RWPE1 (cell line): ENCODE data around the gene PSME2.

Source experiments
- CTCF ChIA-PET: fragments of 350-600 bp; sonication (Branson Sonifier 250); formaldehyde crosslinking; extraction: SDS; loops from one replicate; lab custom pipeline; 2021; lab: Yijun Ruan, JAX
- POLR2A ChIA-PET: fragments of 400-600 bp; formaldehyde crosslinking; extraction: SDS; loops from one replicate; lab custom pipeline; 2020; ENCODE audit warnings: antibody characterized with exemption; ENCODE audit not compliant: low non-redundant PET; lab: Yijun Ruan, JAX
- DNase-seq: peaks from one replicate; pipeline ENCODE4 v3.0.0; 2012; ENCODE audit warnings: low spot score
- H3K27ac ChIP-seq: fragments of 450-650 bp; 2 replicates; pipeline ENCODE4 v1.5.1; 2017
- CTCF ChIP-seq: fragments of 450-650 bp; conservative IDR thresholded peaks from 2 replicates; pipeline ENCODE4 v1.5.1; 2017; ENCODE audit warnings: low read depth, mild to moderate bottlenecking

The PSME2 gene

DNA sequence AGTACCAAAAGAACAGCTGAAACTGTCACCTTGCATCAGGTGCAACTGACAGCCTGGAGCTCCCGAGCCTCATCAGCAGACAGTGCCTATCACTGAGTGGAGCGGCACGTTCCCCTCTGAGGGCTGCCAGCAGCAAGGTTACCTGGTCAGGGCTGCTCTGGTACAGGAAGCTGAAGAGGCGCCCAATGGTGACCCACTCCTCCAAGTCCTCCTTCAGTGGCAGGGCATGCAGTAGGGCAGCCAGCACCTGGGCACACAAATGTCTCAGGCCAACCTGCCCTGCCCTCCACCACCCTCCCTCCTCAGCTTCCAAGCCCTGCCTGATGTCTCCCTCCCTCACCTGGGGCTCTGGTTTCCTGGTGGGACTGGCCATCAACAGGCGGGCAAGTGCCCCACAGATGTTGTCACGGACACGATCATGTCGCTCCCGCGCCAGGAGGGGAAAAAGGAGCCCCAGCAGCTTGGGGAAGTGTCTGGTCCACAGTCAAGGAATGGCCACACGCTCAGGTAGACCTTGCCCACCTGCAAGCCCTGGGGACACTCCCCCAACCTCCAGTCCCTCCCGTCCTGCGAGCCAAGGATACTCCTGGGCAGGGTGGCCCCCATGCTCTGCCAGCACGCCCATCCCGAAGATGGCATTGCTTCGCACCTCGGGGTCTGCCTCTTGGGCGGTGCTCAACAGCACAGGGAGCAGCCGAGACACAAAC lies 35.1 kb upstream of the PSME2 start:
- peak overlapping the region; percentile 9; the same call in 1 of the 2 replicates for H3K27ac ChIP-seq
- ChIA-PET POLR2A (no interaction called here), CTCF (interaction anchor here (0.7 to 1.1 kb wide), 3 partner anchors 20 to 124 kb away, joined by 3 to 5 read pairs (median 3); partner anchors contain the start of gene IRF9)
- no peak for DNase-seq
- TF ChIP-seq CTCF = no peak

DNA sequence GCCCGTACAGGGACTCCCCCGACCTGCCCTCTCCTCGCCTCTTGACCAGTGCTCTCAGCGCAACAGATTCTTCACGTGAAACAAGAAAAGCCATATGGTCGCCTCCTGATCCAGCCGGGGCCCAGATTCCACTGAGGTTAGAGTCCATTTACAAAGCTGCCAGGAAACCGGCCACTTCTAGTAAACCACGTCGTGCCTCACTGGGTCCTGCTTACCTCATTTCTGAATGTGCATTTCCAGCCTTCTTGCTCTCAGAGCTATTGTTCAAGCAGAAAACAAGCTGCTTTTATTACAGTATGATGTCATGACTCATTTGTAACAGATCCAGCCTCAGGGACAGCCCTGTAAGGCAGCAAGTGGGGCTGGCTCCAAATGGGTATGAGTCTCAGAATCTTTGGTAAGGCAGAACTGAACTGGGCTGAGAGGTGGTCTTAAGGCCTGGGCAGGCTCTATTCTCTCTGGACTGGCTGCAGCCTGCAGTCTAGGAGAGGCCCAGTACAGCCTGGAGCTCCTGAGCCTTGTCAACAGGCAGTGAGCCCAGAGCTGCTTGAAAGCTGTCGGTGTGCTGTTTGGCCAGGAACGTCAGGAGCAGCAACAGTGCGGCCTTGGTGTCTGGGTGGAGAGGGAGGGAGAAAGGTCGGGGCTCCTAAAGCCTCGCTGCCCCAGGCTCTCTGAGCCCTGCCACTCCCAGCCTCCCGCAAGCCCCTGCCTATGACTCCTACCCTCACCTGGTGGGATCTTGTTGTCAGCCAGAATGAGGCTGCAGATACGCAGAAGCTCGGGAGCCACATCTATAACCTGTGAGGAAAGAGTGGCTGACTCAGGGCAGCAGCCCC lies 33.8 kb upstream of the PSME2 start:
- DNase-seq = no peak
- CTCF ChIA-PET = interaction anchor here (0.7 to 1.0 kb wide), 3 partner anchors 9 to 919 kb away, joined by 3 to 5 read pairs (median 4); partner anchors contain the start of genes IPO4 and IRF9
- POLR2A ChIA-PET = no interaction called here
- H3K27ac ChIP-seq = peak overlapping the region; percentile 60
- TF ChIP-seq CTCF = no peak

GRCh38 chr14:24179294-24179960 lies 33.0 kb upstream of the PSME2 start:
- DNase-seq = no peak
- POLR2A ChIA-PET = no interaction called here
- peak overlapping the region; percentile 60 for H3K27ac ChIP-seq
- CTCF ChIA-PET = interaction anchor here (0.6 kb wide), 2 partner anchors 12 to 18 kb away, joined by 3 to 5 read pairs; partner anchors contain the start of gene IRF9
- TF ChIP-seq CTCF = no peak

- CTCF ChIA-PET = interaction anchor here (0.6 to 0.7 kb wide), 3 partner anchors 12 to 36 kb away, joined by 3 to 5 read pairs (median 3); partner anchors contain the start of gene IRF9
- no peak for TF ChIP-seq CTCF
- H3K27ac ChIP-seq = peak overlapping the region; percentile 60
- no peak for DNase-seq
- POLR2A ChIA-PET = no interaction called here
Observed at GRCh38 chr14:24178399-24179178, 32.2 kb upstream of the PSME2 start.

DNA sequence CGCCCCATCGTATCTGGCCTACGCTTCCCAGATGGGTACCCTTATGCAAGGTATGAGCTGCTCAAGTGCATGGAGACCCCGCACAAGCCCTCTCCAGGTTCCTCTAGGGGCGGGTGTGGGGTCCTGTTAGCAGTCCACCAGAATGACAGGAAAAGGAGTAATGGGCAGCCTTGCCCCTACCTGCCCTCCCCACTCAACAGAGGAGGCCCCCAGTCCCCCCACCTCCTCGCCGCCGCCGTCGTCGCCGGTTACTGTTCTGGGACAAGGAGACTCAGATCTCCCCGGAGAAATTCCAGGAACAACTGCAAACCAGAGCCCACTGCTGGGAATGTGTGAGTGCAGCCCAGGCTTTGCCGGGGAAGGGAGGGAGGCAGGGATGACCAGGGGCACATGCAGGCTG lies 31.5 kb upstream of the PSME2 start:
- DNase-seq = no peak
- ChIA-PET POLR2A (no interaction called here), CTCF (interaction anchor here (1.2 kb wide), 1 partner anchor 17 kb away, joined by 3 read pairs; the partner anchor contains the start of gene IRF9)
- peak overlapping the region; percentile 60 for H3K27ac ChIP-seq
- no peak for TF ChIP-seq CTCF
